ENCODE measurements around the gene METTL18. TPM values are rescaled to one million over a fixed set of nuclear protein-coding genes. Genes with fewer than 3 reads are reported as not detected.

Gene METTL18
- polyA plus RNA-seq, 1 of the 3 experiments (the other 2 are of a cell fraction) = 1.7 TPM

DNA sequence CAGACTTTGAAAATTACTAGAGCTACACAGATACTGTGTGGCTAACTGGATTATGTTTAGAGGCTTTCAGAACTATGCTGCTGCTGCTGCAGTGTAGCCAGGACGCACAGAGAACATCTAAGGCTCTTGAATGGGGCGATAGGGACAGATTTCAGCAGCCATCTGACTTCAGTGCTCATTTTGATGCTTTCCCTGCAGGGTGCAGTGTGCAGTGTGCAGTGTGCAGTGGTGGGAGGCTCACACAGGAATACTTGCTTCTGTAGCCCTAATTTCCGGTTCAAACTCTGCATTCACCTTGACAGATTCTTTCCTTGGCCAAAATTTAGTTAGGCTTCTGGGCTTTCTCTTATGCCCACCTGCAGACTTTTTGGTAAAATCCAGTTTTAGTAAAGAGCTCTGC lies 7.7 kb downstream of the METTL18 start:
- peaks cover 0 to 3% of the 10 kb centered on the region in 2 experiments; a peak in 1 of 4 replicates for H3K4me1 ChIP-seq (ENCODE audit: control insufficient read depth in 1 of 2, insufficient read depth in 2 of 2, low read depth in 1 of 2, low read length in 1 of 2)
- H2AFZ ChIP-seq (ENCODE audit: low read depth) = no peak overlapping the region
- H3K9me3 ChIP-seq = 0 out of 2 replicates have a peak, but pooled peaks cover 4% of the 10 kb centered on the region
- no peak overlapping the region for H3K9ac ChIP-seq
- whole genome bisulfite sequencing (ENCODE audit: low lambda C conversion rate) = 43% methylated on average over 1 of the region's 3 CpGs
- H3K79me2 ChIP-seq (ENCODE audit: insufficient read depth) = no peaks in the 10 kb centered on the region
- H4K20me1 ChIP-seq (ENCODE audit: insufficient read depth) = no peaks in the 10 kb centered on the region
- H3K4me2 ChIP-seq = no peak overlapping the region
- ChIA-PET CTCF (no interaction called here), POLR2A (no interaction called here)
- H3K9me2 ChIP-seq = no peaks in the 10 kb centered on the region
- no peaks in the 10 kb centered on the region for H3F3A ChIP-seq (replicated peaks; ENCODE audit: insufficient read depth)
- H3K36me3 ChIP-seq (replicated peaks in 1 of 2; ENCODE audit: control insufficient read depth in 1 of 2, insufficient read depth in 2 of 2, low read length in 1 of 2) = peaks cover 7 to 8% of the 10 kb centered on the region in 2 experiments
- TF ChIP-seq POLR2AphosphoS5 (IDR thresholded peaks at IDR 0.05; ENCODE audit: low read depth, low read length) (no peak), MEF2A (IDR thresholded peaks at IDR 0.05; ENCODE audit: borderline replicate concordance, low read depth) (no peak), CHD2 (IDR thresholded peaks at IDR 0.05; ENCODE audit: low read length, partially characterized antibody) (no peak), SMC3 (IDR thresholded peaks at IDR 0.05; ENCODE audit: low read depth, low read length) (no peak), YY1 (IDR thresholded peaks at IDR 0.05; ENCODE audit: low read depth) (no peak), RFX5 (IDR thresholded peaks at IDR 0.05; ENCODE audit: low read length) (no peak), JUND (IDR thresholded peaks at IDR 0.05) (no peak), TEAD4 (IDR thresholded peaks at IDR 0.05; ENCODE audit: borderline replicate concordance, insufficient read depth) (no peak), IRF3 (IDR thresholded peaks at IDR 0.05; ENCODE audit: low read depth, low read length) (no peak)
- no peak overlapping the region for H3K27ac ChIP-seq (ENCODE audit: low read depth in 2 of 2, low read length in 1 of 2)
- H3K4me3 ChIP-seq (ENCODE audit: low read depth in 2 of 2, low read length in 1 of 2) = no peak overlapping the region
- no peaks in the 10 kb centered on the region for H3K27me3 ChIP-seq (ENCODE audit: insufficient read depth)
- no peak for DNase-seq

DNA sequence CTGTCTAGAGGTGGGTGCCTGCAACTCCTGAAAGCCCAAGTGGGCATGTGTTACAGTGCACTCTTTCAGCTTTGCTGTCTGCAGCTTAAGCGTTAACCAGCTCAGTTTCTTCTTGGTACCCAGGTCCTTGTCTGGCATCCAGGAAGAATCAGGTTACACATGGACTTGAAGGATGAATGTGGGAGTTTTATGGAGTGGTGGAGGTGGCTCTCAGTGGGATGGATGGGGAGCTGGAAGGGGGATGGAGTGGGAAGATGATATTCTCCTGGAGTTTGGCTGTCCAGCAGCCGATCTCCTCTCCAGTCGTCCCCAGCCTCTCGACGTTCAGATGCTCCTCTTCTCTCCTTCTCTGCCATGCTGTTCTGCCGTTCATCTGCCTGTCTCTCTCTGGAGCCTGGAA lies 9.4 kb downstream of the METTL18 start:
- peaks cover 15% of the 10 kb centered on the region for H3F3A ChIP-seq (replicated peaks; ENCODE audit: insufficient read depth)
- WGBS (ENCODE audit: low lambda C conversion rate) = 75% methylated on average over 5 of the region's 6 CpGs
- H4K20me1 ChIP-seq (ENCODE audit: insufficient read depth) = no peaks in the 10 kb centered on the region
- H3K4me3 ChIP-seq (ENCODE audit: low read depth in 2 of 2, low read length in 1 of 2) = no peak overlapping the region
- no peak overlapping the region for H3K27ac ChIP-seq (ENCODE audit: low read depth in 2 of 2, low read length in 1 of 2)
- 0 out of 2 replicates have a peak, but pooled peaks cover 4% of the 10 kb centered on the region for H3K9me3 ChIP-seq
- TF ChIP-seq TEAD4 (IDR thresholded peaks at IDR 0.05; ENCODE audit: borderline replicate concordance, insufficient read depth) = no peak
- TF ChIP-seq IRF3 (IDR thresholded peaks at IDR 0.05; ENCODE audit: low read depth, low read length) = no peak
- TF ChIP-seq FOXJ3 (CRISPR knock-in tag; IDR thresholded peaks at IDR 0.05) = no peak
- CTCF ChIA-PET = no interaction called here
- no peaks in the 10 kb centered on the region for H3K9me2 ChIP-seq
- no peak overlapping the region for H3K4me2 ChIP-seq
- no peaks in the 10 kb centered on the region for H3K27me3 ChIP-seq (ENCODE audit: insufficient read depth)
- DNase-seq = no peak
- no peak overlapping the region for H2AFZ ChIP-seq (ENCODE audit: low read depth)
- H3K9ac ChIP-seq = no peak overlapping the region
- peaks cover 0 to 20% of the 10 kb centered on the region in 2 experiments; a peak in 2 of 4 replicates for H3K4me1 ChIP-seq (ENCODE audit: control insufficient read depth in 1 of 2, insufficient read depth in 2 of 2, low read depth in 1 of 2, low read length in 1 of 2)
- POLR2A ChIA-PET = no interaction called here
- H3K36me3 ChIP-seq (replicated peaks in 1 of 2; ENCODE audit: control insufficient read depth in 1 of 2, insufficient read depth in 2 of 2, low read length in 1 of 2) = no peaks in the 10 kb centered on the region
- no peaks in the 10 kb centered on the region for H3K79me2 ChIP-seq (ENCODE audit: insufficient read depth)

- ChIA-PET CTCF (no interaction called here), POLR2A (no interaction called here)
- Histone ChIP-seq H3K9me2 (no peaks in the 10 kb centered on the region), H3K36me3 (replicated peaks in 1 of 2; ENCODE audit: control insufficient read depth in 1 of 2, insufficient read depth in 2 of 2, low read length in 1 of 2) (no peaks in the 10 kb centered on the region), H3K4me1 (ENCODE audit: control insufficient read depth in 1 of 2, insufficient read depth in 2 of 2, low read depth in 1 of 2, low read length in 1 of 2) (peaks cover 4 to 22% of the 10 kb centered on the region in 2 experiments), H3F3A (replicated peaks; ENCODE audit: insufficient read depth) (peaks cover 27% of the 10 kb centered on the region), H3K9ac (no peak overlapping the region), H3K4me3 (ENCODE audit: low read depth in 2 of 2, low read length in 1 of 2) (no peak overlapping the region), H3K9me3 (0 out of 2 replicates have a peak, but pooled peaks cover 4% of the 10 kb centered on the region), H3K27ac (ENCODE audit: low read depth in 2 of 2, low read length in 1 of 2) (no peak overlapping the region), H3K27me3 (ENCODE audit: insufficient read depth) (no peaks in the 10 kb centered on the region), H2AFZ (ENCODE audit: low read depth) (no peak overlapping the region), H3K4me2 (no peak overlapping the region), H3K79me2 (ENCODE audit: insufficient read depth) (no peaks in the 10 kb centered on the region), H4K20me1 (ENCODE audit: insufficient read depth) (no peaks in the 10 kb centered on the region)
- DNase-seq = no peak
- TF ChIP-seq CHD2 (IDR thresholded peaks at IDR 0.05; ENCODE audit: low read length, partially characterized antibody) (no peak), JUND (IDR thresholded peaks at IDR 0.05) (no peak), RCOR1 (IDR thresholded peaks at IDR 0.05; ENCODE audit: low read length) (no peak), FOXM1 (IDR thresholded peaks at IDR 0.05; ENCODE audit: low read depth) (no peak)
Observed at GRCh38 chr1:169784102-169784501, 10.6 kb downstream of the METTL18 start.

Data from SK-N-SH (cell line).